GM19438 (cell line): Measurements from ENCODE around the gene CAMTA1.
"Not testable (repeated sequence)": the region's sequence is repeated elsewhere in the genome, so short reads cannot be mapped to it uniquely, and the experiment has no call there.

Experiments used
- ATAC-seq: cut with Tn5 transposase; IDR thresholded peaks from one replicate; pipeline ENCODE4 v1.9.1; 2021; ENCODE audit warnings: low read depth; ENCODE audit not compliant: unreplicated experiment

Gene CAMTA1

DNA sequence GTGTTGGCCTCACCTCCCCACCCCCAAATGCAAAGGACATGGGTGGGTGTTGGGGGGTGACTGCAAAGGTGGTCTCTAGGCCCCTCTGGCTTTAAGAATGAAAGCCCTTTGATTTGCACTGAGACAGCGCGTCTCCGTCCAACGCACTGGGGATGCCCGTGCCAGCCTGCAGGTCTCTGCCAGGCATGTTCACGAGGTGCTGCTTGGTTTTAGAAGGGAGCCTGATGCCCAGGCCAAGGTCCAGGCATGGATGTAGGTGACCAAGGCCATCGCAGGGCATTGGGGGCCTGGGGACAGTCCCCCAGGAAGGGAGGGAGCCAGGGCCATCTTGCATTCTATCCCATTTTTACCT, 622.3 kb downstream of the CAMTA1 start:
- no peak for ATAC-seq

DNA sequence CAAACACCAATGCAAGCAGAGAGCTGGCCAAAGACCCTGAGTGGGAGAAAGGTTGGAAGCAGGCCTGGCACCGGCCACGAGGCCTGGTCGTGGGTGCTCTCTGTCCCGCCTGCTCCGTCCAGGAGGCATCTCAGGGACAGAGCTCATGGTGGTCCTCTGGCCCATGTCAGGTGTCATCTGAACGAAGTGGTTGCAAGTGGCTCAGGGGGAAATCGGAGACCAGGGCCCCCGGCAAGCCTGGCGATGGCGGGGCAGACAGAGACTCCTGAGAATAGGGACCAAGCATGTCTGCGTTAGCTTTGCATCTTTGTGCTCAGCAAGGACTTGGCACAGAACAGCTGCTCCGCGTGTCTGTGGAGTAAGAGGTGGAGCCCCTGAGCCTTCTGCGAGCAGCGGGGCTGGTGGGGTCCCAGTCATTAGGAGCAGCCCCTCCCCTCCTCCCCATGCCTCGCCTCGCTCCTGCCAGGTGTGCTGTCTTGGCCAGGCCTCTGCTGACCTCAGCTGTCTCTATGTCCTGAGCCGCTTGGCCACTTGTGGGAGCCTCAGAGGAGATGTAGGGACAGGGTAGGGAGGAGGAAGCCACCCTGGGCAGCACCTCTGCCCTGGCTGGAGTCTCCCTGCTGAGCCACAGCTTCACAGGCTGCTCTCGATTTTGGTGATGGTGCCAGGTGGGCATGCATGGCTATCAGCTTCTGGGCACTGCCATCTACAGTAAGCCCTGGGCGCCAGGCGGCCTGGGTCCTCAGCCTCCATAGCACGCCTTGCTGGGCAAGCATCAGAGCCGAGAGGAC, 622.9 kb downstream of the CAMTA1 start:
- no peak for ATAC-seq

- no peak for ATAC-seq
Observed at GRCh38 chr1:7408771-7409150, 623.5 kb downstream of the CAMTA1 start.

DNA sequence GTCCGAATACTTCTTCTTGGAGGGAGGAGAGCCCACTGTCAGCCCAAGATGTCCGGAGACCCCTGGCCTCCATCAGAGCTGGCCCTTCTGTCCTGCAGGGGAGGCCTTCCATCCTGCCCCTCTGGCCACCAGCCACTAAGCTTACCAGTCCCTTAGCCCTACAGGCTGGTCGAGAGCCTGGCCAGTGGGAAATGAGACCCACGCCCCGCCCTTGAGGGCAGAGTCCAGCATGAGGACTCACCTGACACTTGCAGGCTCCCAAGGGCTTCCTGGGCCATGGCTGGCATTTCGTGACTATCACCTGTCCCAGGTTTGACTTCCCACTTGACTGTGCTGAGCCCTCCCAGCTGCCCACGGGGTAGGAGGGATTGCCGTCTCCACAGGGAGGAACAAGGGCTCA, 624.0 kb downstream of the CAMTA1 start:
- no peak for ATAC-seq

DNA sequence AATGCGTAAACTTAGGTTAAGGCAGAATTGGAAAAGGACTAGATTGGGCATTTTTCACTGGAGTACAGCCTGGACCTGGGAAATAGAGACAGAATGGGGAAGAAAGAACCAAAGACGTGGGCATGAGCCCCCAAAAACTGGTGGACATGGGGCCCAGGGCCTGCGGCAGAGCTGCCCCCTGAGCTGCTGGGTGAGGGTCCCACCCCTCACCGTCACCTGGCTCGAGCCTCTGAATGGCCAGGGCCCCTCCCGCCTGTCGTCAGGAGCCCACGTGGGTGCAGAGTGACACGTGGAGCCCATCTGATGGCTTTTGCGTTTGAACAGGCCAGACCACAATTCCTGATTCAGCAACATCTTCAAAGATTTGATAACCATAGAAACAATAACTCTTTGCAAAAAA, 624.9 kb downstream of the CAMTA1 start:
- no peak for ATAC-seq

DNA sequence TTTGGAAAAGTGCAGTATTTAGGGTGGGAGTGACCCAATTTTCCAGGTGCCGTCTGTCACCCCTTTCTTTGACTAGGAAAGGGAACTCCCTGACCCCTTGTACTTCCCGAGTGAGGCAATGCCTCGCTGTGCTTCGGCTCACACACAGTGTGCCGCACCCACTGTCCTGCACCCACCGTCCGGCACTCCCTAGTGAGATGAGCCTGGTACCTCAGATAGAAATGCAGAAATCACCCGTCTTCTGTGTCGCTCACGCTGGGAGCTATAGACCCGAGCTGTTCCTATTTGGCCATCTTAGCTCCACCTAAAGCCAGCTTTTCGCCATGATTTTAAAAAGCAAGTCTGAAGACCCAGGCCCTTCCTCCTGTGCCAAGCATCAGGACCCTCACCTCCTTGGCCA, 632.4 kb downstream of the CAMTA1 start:
- not testable (repeated sequence) for ATAC-seq

- no peak for ATAC-seq
Observed at GRCh38 chr1:7418442-7419080, 633.3 kb downstream of the CAMTA1 start.

DNA sequence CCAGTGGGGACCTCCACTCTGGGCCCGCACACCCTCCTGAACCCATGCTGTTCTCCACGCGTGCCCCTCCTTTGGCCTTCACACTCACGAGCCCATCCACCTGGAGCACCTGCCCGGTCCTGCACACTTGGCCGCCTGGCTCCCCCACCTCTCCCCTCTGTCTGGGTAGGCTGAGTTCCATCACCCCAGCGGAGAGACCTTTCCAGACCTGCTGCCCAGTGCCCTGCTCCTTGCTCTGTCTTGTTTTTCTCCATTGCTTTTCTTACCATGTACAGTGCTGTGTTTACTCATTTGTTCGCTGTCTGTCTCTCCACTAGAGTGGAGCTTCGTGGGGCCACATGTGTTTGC, 634.8 kb downstream of the CAMTA1 start:
- no peak for ATAC-seq

GRCh38 chr1:7420470-7421100, 635.3 kb downstream of the CAMTA1 start:
- ATAC-seq, result no peak

- no peak for ATAC-seq
Observed at GRCh38 chr1:7421471-7422075, 636.3 kb downstream of the CAMTA1 start.

- ATAC-seq, result no peak
Observed at GRCh38 chr1:7422081-7422480, 636.8 kb downstream of the CAMTA1 start.

GRCh38 chr1:7422561-7422960, 637.3 kb downstream of the CAMTA1 start:
- ATAC-seq, result no peak

DNA sequence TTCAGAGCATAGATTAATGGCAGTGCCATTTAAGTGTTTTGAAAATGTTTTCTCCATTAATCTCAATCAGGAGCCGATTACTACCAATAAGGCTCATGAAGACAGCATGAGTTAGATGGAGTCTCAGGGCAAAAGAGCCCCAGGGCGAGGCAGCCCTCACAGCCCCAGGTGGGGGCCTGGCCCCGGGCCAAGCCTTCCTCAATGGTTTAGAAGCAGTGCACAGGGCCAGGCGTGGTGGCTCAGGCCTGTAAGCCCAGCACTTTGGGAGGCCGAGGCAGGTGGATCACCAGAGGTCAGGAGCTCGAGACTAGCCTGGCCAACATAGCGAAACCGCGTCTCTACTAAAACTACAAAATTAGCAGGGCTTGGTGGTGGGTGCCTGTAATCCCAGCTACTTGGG, 637.7 kb downstream of the CAMTA1 start:
- no peak for ATAC-seq

DNA sequence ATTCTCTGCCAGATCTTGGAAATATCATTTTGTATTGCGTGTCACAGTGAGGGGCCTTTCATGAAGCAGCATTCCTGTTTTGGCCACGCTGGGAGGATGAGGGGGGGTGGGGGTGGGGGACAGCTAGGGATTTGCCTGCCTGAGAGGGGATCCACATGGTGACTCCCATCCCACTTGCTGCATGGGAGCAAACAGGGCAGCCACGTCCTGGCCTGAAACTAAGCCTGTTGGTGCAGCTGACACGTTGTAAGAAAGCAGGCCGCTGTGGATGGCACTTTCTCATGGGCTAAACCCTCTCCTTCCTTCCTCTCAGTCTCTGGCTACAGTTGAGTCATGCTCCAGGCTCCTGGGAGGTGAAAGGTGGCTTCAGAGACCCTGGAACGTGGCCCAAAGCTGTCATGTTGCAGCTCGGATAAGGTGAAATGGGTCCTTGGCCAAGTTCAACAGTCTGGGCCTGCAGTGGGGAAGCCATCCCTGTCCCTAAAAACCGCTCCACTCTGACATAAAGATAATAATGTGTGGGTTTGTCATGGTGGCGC, 639.2 kb downstream of the CAMTA1 start:
- no peak for ATAC-seq

GRCh38 chr1:7425229-7425628, 640.0 kb downstream of the CAMTA1 start:
- no peak for ATAC-seq

GRCh38 chr1:7425771-7426170, 640.5 kb downstream of the CAMTA1 start:
- ATAC-seq, result no peak

- ATAC-seq, result no peak
Observed at GRCh38 chr1:7426780-7427604, 641.7 kb downstream of the CAMTA1 start.

DNA sequence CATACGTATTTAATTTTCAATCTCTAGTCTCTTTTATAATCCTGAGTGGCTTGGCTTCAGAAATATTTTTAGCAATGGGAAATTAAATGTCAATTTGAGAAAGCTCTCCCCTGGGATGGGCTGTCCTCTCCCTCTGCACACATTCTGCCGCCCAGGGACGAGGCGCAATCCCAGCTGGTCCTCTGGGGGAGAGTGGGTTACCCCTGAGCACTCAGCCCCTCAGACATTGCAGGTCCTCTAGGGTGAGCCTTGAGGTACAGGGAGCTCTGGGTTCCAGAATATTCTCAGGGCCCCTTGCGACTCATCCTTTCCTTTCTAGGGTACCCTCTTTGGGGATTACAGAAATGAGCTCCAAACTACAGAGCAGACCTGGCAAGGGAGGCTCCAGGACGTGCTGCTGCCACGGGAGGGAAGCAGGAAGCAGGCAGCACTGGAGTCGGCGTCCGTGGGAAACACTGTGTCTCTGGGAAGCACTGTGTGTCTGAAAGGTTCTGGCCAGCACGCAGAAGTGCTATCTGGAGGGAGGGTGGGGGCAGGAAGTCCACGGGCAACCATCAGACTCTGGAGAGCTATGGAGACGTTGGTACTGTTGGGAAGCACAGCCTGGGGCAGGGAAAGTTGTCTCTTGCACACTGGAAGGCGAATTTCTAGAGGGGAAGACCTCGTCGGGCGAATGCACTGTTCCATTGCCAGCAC, 642.5 kb downstream of the CAMTA1 start:
- ATAC-seq, result no peak

GRCh38 chr1:7429290-7429689, 644.0 kb downstream of the CAMTA1 start:
- no peak for ATAC-seq

GRCh38 chr1:7430047-7430608, 644.9 kb downstream of the CAMTA1 start:
- ATAC-seq, result no peak
